GM10266 (cell line): ENCODE results near the gene TMX4.
"Not testable (repeated sequence)": the region's sequence is repeated elsewhere in the genome, so short reads cannot be mapped to it uniquely, and the experiment has no call there.

ENCODE experiments used
- DNase-seq: peaks from one replicate; pipeline ENCODE4 v3.0.0; 2012; ENCODE audit errors: extremely low spot score
- CTCF ChIP-seq: IDR thresholded peaks from 2 replicates; pipeline ENCODE4 v1.5.1; 2012; ENCODE audit warnings: mild to moderate bottlenecking, low read depth; ENCODE audit not compliant: control insufficient read depth, insufficient read depth; ENCODE audit errors: missing control alignments

Gene TMX4

DNA sequence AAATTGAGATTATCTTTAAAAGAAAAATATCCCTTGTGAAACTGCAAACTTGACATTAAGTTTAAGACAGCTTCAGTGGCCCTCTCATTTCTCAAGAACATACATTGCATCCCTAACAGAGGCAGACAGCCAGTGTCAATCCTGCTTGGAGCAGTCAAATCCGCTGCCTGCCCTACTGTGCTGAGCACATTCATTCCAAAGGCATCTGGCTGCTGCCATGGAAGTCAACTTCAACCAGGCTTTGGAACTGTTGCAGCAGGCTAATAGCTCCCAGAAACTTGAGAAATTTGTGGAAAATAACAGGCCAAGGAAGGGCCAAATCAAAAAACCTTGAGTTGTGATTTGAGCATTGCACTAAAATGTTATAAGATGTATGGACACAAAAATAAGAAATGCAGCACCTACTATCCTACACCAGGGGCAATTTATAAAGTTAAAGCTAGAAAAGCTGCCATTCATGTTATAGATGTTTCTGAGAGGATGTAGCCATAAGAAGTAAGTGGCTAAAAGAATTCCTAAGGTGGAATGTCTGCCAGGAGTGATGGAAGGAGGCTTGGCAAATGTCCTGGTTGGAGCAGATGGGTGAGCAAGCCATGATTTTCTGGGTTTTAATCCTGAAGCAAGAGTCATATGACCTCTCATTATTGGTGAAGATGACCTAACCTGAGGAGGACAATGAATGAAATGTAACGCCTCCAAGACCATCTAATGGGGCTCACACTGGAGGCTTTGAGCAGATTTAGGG lies 47.9 kb downstream of the TMX4 start:
- no peak for DNase-seq
- no peak for TF ChIP-seq CTCF

DNA sequence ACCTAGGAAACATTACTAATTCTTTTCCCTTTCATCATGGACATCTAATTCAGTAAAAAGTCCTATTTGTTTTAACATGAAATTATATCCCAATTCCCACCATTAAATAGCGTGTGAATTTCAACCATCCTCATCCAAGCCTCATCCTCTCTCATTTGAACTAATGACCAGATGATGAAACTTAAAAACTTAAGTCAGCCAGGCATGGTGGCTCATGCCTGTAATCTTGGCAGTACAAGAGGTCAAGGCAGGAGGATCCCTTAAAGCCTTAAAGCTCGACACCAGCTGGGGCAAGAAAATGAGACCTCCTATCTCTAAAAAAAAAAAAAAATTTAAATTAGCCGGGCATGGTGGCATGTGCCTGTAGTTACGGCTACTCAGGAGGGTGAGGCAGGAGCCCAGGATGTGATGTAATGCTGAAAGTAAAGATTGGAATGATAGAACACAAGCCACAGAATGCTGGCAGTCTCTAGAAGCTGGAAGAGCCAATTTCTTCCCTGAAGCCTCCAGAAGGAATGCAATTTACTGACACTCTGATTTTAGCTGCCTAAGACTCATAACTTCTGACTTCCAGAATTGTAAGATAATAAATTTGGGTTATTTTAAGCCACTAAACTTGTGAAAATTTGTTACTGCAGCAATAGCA lies 52.2 kb downstream of the TMX4 start:
- no peak for TF ChIP-seq CTCF
- no peak for DNase-seq

DNA sequence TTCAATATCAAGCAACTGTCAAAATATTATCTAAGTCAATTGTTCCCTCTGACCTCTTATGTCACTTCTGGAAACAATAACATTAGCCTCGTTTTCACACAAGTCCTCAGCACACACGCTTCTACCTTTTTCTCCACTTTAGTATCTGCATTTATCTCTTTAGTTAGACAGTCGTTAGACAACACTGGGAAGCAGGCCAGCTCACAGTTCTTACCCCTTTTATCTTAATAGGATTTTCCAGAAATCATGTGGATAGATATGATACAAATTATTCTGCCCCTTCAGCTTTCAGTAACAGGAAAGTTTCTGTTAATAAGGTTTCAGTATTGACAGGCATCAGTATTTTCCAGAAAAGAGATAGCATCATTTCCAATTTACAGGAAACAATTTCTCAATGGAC lies 53.4 kb downstream of the TMX4 start:
- DNase-seq, result no peak
- no peak for TF ChIP-seq CTCF

- no peak for TF ChIP-seq CTCF
- DNase-seq, result no peak
These were observed 60.1 kb downstream of the TMX4 start for GRCh38 chr20:7959484-7959883.

DNA sequence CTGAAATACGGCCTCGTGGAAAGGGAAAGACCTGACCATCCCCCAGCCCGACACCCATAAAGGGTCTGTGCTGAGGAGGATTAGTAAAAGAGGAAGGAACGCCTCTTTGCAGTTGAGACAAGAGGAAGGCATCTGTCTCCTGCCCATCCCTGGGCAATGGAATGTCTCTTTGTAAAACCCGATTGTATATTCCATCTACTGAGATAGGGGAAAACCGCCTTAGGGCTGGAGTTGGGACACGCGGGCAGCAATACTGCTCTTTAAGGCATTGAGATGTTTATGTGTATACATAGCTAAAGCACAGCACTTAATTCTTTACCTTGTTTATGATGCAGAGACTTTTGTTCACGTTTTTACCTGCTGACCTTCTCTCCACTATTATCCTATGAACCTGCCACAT lies 63.0 kb downstream of the TMX4 start:
- not testable (repeated sequence) for DNase-seq

GRCh38 chr20:7950387-7950786 lies 69.2 kb downstream of the TMX4 start:
- TF ChIP-seq CTCF, result no peak
- DNase-seq, result no peak

GRCh38 chr20:7943891-7944290 lies 75.7 kb downstream of the TMX4 start:
- TF ChIP-seq CTCF, result no peak

More at GRCh38 chr20:7943891-7944290, 75.7 kb downstream of the TMX4 start:
- no peak for DNase-seq
